HCT116 (cell line): ENCODE results near the gene OBSCN. TPM values are rescaled to one million over a fixed set of nuclear protein-coding genes. Genes with fewer than 3 reads are reported as not detected.

Source experiments
- ATAC-seq: fragments of 200-7000 bp; cut with Tn5 transposase; 2 replicates; pipeline ENCODE4 v1.9.1; 2020; ENCODE audit warnings: mild to moderate bottlenecking, moderate library complexity
- BruUV-seq: library from RNA; stranded (reverse); fragments of 400-500 nt; replicated peaks from 2 replicates; lab custom pipeline; 2021; lab: Mats Ljungman, UMichigan
- CTCF ChIA-PET: fragments of 300-600 bp; sonication (Branson Sonifier 250); formaldehyde crosslinking; loops from one replicate; lab custom pipeline; 2021; ENCODE audit warnings: antibody characterized with exemption; lab: Charles Lee
- POLR2A ChIA-PET: fragments of 300-600, 350-600 bp; sonication (Branson Sonifier 250); formaldehyde crosslinking; loops from one replicate; lab custom pipeline; 2021; ENCODE audit warnings: antibody characterized with exemption; lab: Charles Lee
- RAD21 ChIA-PET, 2 experiments: fragments of 300-600 bp; sonication (Branson Sonifier 250); formaldehyde crosslinking; loops; one replicate each; lab custom pipeline; 2023; ENCODE audit warnings: low total read pairs in 2 of 2; ENCODE audit not compliant: uncharacterized antibody in 2 of 2, unreplicated experiment in 2 of 2, low non-redundant PET in 1 of 2; lab: Charles Lee
- DNase-seq: peaks from one replicate; pipeline ENCODE4 v3.0.0-alpha.2; 2010; ENCODE audit warnings: low read depth, low spot score
- H2AFZ ChIP-seq: fragments of 200-600 bp; shearing (Covaris generic), sonication (generic); 2 replicates; pipeline ENCODE4 v1.6.1; 2017; ENCODE audit warnings: low read depth, mixed run types, mixed read lengths, antibody characterized with exemption, low read length; ENCODE audit not compliant: poor library complexity, severe bottlenecking
- H3K27ac ChIP-seq: 2 replicates; pipeline ENCODE4 v1.5.1; 2012; ENCODE audit warnings: low read depth, low read length
- H3K27me3 ChIP-seq: fragments of 200-600 bp; sonication (generic); 2 replicates; pipeline ENCODE4 v1.6.1; 2016; ENCODE audit warnings: mixed run types, low read length, mixed read lengths; ENCODE audit not compliant: insufficient read depth
- H3K36me3 ChIP-seq, 2 experiments: fragments of 200-500 bp in 1 of 2; fragments of 200-600 bp in 1 of 2; sonication (Bioruptor generic) in 1 of 2; sonication (generic) in 1 of 2; 2 replicates each; pipeline versions ENCODE4 v1.5.1 to v1.6.1; 2014 to 2016; ENCODE audit warnings: low read length in 2 of 2, inconsistent platforms in 1 of 2, mixed read lengths in 1 of 2, mixed run types in 1 of 2; ENCODE audit not compliant: insufficient read depth in 2 of 2, control insufficient read depth in 1 of 2
- H3K4me1 ChIP-seq, 2 experiments: fragments of 200-600 bp in 1 of 2; sonication (generic) in 1 of 2; 2 replicates each; pipeline versions ENCODE4 v1.5.1 to v1.6.1; 2012 to 2017; ENCODE audit warnings: low read length in 2 of 2, inconsistent platforms in 1 of 2, mild to moderate bottlenecking in 1 of 2, mixed read lengths in 1 of 2, mixed run types in 1 of 2, moderate library complexity in 1 of 2; ENCODE audit not compliant: insufficient read depth in 2 of 2, control insufficient read depth in 1 of 2
- H3K4me2 ChIP-seq: fragments of 200-600 bp; sonication (generic); 2 replicates; pipeline ENCODE4 v1.6.1; 2017; ENCODE audit warnings: mixed run types, low read length, mixed read lengths
- H3K4me3 ChIP-seq, 2 experiments: fragments of 200-600 bp in 1 of 2; sonication (generic) in 1 of 2; replicated peaks in 1 of 2; 2 replicates each; pipeline ENCODE4 v1.5.1; 2011 to 2016; ENCODE audit warnings: low read length in 2 of 2, control low read depth in 1 of 2, low read depth in 1 of 2, mild to moderate bottlenecking in 1 of 2, mixed read lengths in 1 of 2, mixed run types in 1 of 2
- H3K79me2 ChIP-seq: fragments of 200-600 bp; sonication (generic); 2 replicates; pipeline ENCODE4 v1.6.1; 2017; ENCODE audit warnings: mild to moderate bottlenecking, mixed run types, low read length, moderate library complexity, mixed read lengths; ENCODE audit not compliant: insufficient read depth
- H3K9ac ChIP-seq: fragments of 200-600 bp; sonication (generic); 2 replicates; pipeline ENCODE4 v1.6.1; 2016; ENCODE audit warnings: low read length, mixed read lengths
- H3K9me2 ChIP-seq: fragments of 200-600 bp; sonication (generic), shearing (Covaris generic); 2 replicates; pipeline ENCODE4 v1.6.1; 2017; ENCODE audit warnings: mixed run types, mild to moderate bottlenecking, moderate library complexity; ENCODE audit not compliant: insufficient read depth
- H3K9me3 ChIP-seq, 2 experiments: fragments of 200-500 bp in 1 of 2; fragments of 200-600 bp in 1 of 2; sonication (Bioruptor generic) in 1 of 2; sonication (generic) in 1 of 2; 2 replicates each; pipeline ENCODE4 v1.6.1; 2014 to 2017; ENCODE audit warnings: low read length in 2 of 2, mixed read lengths in 2 of 2, inconsistent platforms in 1 of 2, low read depth in 1 of 2, mild to moderate bottlenecking in 1 of 2, mixed run types in 1 of 2, moderate library complexity in 1 of 2; ENCODE audit not compliant: control insufficient read depth in 1 of 2, insufficient read depth in 1 of 2
- H4K20me1 ChIP-seq: fragments of 200-600 bp; sonication (generic), shearing (Covaris generic); 2 replicates; pipeline ENCODE4 v1.6.1; 2017; ENCODE audit warnings: mixed run types, mild to moderate bottlenecking, moderate library complexity; ENCODE audit not compliant: insufficient read depth
- CBX3 ChIP-seq: IDR thresholded peaks from 2 replicates; pipeline ENCODE4 v1.6.1; 2012; ENCODE audit warnings: low read depth
- CEBPB ChIP-seq: IDR thresholded peaks from 2 replicates; pipeline ENCODE4 v1.6.1; 2012; ENCODE audit warnings: low read depth
- EGR1 ChIP-seq: IDR thresholded peaks from 2 replicates; pipeline ENCODE4 v1.6.1; 2012; ENCODE audit warnings: low read depth
- ELF1 ChIP-seq: IDR thresholded peaks from 2 replicates; pipeline ENCODE4 v1.6.1; 2012; ENCODE audit warnings: low read depth, borderline replicate concordance
- EZH2 ChIP-seq: fragments of 200-600 bp; sonication (generic); IDR thresholded peaks from 2 replicates; pipeline ENCODE4 v1.6.1; 2017; ENCODE audit warnings: antibody characterized with exemption, mixed run types
- FOSL1 ChIP-seq: IDR thresholded peaks from 2 replicates; pipeline ENCODE4 v1.6.1; 2012; ENCODE audit warnings: low read depth
- JUND ChIP-seq: IDR thresholded peaks from 2 replicates; pipeline ENCODE4 v1.6.1; 2012
- POLR2A ChIP-seq: IDR thresholded peaks from 2 replicates; pipeline ENCODE4 v1.7.0; 2011; ENCODE audit warnings: borderline replicate concordance; ENCODE audit not compliant: insufficient read depth, insufficient read length; ENCODE audit errors: extremely low read depth
- POLR2AphosphoS5 ChIP-seq: IDR thresholded peaks from 2 replicates; pipeline ENCODE4 v1.6.1; 2011; ENCODE audit warnings: mild to moderate bottlenecking, low read depth, low read length, moderate library complexity
- RAD21 ChIP-seq: IDR thresholded peaks from 2 replicates; pipeline ENCODE4 v1.6.1; 2012; ENCODE audit warnings: low read depth, mild to moderate bottlenecking
- SIN3A ChIP-seq: IDR thresholded peaks from 2 replicates; pipeline ENCODE4 v1.6.1; 2012; ENCODE audit warnings: low read depth
- SRF ChIP-seq: IDR thresholded peaks from 2 replicates; pipeline ENCODE4 v1.6.1; 2012; ENCODE audit warnings: low read depth
- TCF7L2 ChIP-seq: IDR thresholded peaks from 2 replicates; pipeline ENCODE4 v1.7.0; 2011; ENCODE audit warnings: borderline replicate concordance, inconsistent platforms; ENCODE audit not compliant: insufficient read depth, insufficient read length; ENCODE audit errors: extremely low read depth
- ZBTB33 ChIP-seq: IDR thresholded peaks from 2 replicates; pipeline ENCODE4 v1.6.1; 2011; ENCODE audit warnings: mild to moderate bottlenecking, low read length, moderate library complexity; ENCODE audit not compliant: insufficient replicate concordance; ENCODE audit errors: extremely low read depth
- ZFX ChIP-seq: fragments of 450-650 bp; IDR thresholded peaks from 2 replicates; pipeline ENCODE4 v1.6.1; 2017
- ZNF274 ChIP-seq: fragments of 200-500 bp; sonication (Bioruptor generic); IDR thresholded peaks from 2 replicates; pipeline ENCODE4 v1.6.1; 2014; ENCODE audit warnings: mild to moderate bottlenecking, low read depth, low read length, inconsistent platforms
- intact Hi-C: fragments of 100-400 bp; cut with micrococcal nuclease; formaldehyde crosslinking; loops from 2 replicates; pipeline ENCODE4 v1.10.0; 2022
- total RNA-seq: library from RNA; stranded (reverse); gene quantifications from one replicate; pipeline ENCODE4 v1.2.1, GENCODE V29; 2021; ENCODE audit not compliant: unreplicated experiment
- TF ChIP-seq, protein P1 (sequence below): IDR thresholded peaks from 2 replicates; pipeline ENCODE4 v1.6.1; 2012; ENCODE audit warnings: low read depth
- TF ChIP-seq, protein P2 (sequence below), 3 experiments: fragments of 200-600 bp in 1 of 3; sonication (generic) in 1 of 3; IDR thresholded peaks in 2 of 3; conservative IDR thresholded peaks in 1 of 3; 2 replicates each; pipeline ENCODE4 v1.5.1; 2012 to 2017; ENCODE audit warnings: low read depth in 2 of 3, low read length in 2 of 3, antibody characterized with exemption in 1 of 3, borderline replicate concordance in 1 of 3, control low read depth in 1 of 3, mild to moderate bottlenecking in 1 of 3, mixed read lengths in 1 of 3, mixed run types in 1 of 3, moderate library complexity in 1 of 3; ENCODE audit not compliant: insufficient read depth in 1 of 3
- TF ChIP-seq, protein P3 (sequence below): IDR thresholded peaks from 2 replicates; pipeline ENCODE4 v1.6.1; 2012

Gene OBSCN
- total RNA-seq, 1 experiment from 2014 or later: 16.6 TPM

DNA sequence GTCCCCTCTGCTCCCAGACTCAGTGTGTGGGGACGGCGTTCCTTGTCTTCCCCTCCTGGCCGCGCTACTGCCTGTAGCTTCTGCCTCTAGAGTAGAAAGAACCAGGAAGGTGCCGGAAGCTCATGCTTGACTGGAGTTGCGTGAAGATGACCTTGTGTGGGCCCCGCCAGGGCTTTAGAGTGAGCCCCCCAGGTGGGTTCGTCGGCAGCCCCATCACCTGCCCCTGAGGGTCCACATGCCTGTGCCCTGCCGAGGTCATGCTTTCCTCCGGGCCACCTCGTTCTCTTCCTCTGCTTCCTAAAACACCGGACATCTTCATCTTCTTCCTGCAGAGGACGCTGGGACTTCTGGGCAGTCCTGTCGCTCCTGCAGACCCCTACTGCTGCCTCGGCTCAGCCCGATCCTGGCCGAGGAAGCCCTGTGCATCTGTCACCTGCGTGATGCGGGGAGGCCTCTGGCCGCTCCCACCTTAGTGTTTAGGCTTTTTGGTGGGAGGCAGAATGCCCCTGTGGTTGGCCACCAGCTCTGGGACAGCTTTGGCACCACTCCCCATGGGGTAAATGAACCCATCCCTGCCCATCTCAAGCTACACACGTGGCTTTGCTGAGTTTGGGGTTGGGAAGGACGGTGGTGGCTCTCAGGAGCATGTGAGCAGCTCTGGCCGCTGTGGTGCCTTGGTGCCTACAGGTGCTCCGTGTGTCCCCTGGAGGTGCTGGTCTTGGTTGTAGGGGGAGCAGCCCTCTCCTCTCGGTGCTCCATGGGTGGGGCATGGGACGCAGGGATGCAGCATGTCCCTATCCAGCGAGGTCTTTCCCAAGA, 12.3 kb downstream of the OBSCN start:
- BruUV-seq: no TSS peak
- Histone ChIP-seq H3K79me2 (no peaks in the 10 kb centered on the region), H4K20me1 (no peaks in the 10 kb centered on the region), H3K27ac (no peak overlapping the region), H3K9me3 (no peaks in the 10 kb centered on the region), H2AFZ (no peak overlapping the region), H3K4me3 (no peak overlapping the region), H3K9ac (no peak overlapping the region), H3K9me2 (no peaks in the 10 kb centered on the region)
- POLR2A ChIA-PET: no interaction called here
- no peak for DNase-seq
- intact Hi-C loops: no loop called here
- RAD21 ChIA-PET: no interaction called here
- TF ChIP-seq ZFX: no peak
- no peak for TF ChIP-seq ZBTB33
- no peak for TF ChIP-seq SIN3A
- TF ChIP-seq CEBPB: no peak
- no peak for TF ChIP-seq EGR1
- TF ChIP-seq, protein P1, sequence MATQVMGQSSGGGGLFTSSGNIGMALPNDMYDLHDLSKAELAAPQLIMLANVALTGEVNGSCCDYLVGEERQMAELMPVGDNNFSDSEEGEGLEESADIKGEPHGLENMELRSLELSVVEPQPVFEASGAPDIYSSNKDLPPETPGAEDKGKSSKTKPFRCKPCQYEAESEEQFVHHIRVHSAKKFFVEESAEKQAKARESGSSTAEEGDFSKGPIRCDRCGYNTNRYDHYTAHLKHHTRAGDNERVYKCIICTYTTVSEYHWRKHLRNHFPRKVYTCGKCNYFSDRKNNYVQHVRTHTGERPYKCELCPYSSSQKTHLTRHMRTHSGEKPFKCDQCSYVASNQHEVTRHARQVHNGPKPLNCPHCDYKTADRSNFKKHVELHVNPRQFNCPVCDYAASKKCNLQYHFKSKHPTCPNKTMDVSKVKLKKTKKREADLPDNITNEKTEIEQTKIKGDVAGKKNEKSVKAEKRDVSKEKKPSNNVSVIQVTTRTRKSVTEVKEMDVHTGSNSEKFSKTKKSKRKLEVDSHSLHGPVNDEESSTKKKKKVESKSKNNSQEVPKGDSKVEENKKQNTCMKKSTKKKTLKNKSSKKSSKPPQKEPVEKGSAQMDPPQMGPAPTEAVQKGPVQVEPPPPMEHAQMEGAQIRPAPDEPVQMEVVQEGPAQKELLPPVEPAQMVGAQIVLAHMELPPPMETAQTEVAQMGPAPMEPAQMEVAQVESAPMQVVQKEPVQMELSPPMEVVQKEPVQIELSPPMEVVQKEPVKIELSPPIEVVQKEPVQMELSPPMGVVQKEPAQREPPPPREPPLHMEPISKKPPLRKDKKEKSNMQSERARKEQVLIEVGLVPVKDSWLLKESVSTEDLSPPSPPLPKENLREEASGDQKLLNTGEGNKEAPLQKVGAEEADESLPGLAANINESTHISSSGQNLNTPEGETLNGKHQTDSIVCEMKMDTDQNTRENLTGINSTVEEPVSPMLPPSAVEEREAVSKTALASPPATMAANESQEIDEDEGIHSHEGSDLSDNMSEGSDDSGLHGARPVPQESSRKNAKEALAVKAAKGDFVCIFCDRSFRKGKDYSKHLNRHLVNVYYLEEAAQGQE: no peak
- no peak for TF ChIP-seq ELF1
- TF ChIP-seq EZH2: no peak
- TF ChIP-seq POLR2A: no peak
- TF ChIP-seq, protein P2, sequence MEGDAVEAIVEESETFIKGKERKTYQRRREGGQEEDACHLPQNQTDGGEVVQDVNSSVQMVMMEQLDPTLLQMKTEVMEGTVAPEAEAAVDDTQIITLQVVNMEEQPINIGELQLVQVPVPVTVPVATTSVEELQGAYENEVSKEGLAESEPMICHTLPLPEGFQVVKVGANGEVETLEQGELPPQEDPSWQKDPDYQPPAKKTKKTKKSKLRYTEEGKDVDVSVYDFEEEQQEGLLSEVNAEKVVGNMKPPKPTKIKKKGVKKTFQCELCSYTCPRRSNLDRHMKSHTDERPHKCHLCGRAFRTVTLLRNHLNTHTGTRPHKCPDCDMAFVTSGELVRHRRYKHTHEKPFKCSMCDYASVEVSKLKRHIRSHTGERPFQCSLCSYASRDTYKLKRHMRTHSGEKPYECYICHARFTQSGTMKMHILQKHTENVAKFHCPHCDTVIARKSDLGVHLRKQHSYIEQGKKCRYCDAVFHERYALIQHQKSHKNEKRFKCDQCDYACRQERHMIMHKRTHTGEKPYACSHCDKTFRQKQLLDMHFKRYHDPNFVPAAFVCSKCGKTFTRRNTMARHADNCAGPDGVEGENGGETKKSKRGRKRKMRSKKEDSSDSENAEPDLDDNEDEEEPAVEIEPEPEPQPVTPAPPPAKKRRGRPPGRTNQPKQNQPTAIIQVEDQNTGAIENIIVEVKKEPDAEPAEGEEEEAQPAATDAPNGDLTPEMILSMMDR (IDR thresholded peaks at IDR 0.05 in 2 of 3, conservative IDR thresholded peaks at IDR 0.05 in 1 of 3; ENCODE audit: borderline replicate concordance in 1 of 3, insufficient read depth in 1 of 3, low read depth in 2 of 3, low read length in 2 of 3): no peak
- no peak for TF ChIP-seq ZNF274
- TF ChIP-seq, protein P3, sequence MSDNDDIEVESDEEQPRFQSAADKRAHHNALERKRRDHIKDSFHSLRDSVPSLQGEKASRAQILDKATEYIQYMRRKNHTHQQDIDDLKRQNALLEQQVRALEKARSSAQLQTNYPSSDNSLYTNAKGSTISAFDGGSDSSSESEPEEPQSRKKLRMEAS: no peak
- no peak for TF ChIP-seq RAD21
- no peak for TF ChIP-seq SRF
- no peak for TF ChIP-seq TCF7L2
- TF ChIP-seq CBX3: no peak
- no peak for TF ChIP-seq JUND
- TF ChIP-seq POLR2AphosphoS5: no peak
- TF ChIP-seq FOSL1: no peak
- TF ChIP-seq, all 23 proteins: peak for 0
- CTCF ChIA-PET: no interaction called here
- no peak for ATAC-seq
- no peaks in the 10 kb centered on the region; a peak in 1 of 4 replicates for H3K36me3 ChIP-seq
- no peaks in the 10 kb centered on the region for H3K4me1 ChIP-seq
- H3K27me3 ChIP-seq: no peaks in the 10 kb centered on the region
- no peak overlapping the region for H3K4me2 ChIP-seq
